A549 treated with dexamethasone at 1 μM for 4 hours (cell line): Measurements from ENCODE around the gene TAS1R3. TPM values are rescaled to one million over a fixed set of nuclear protein-coding genes. Genes with fewer than 3 reads are reported as not detected.

ENCODE experiments used
- total RNA-seq: library from RNA; stranded (reverse); fragments of 200-300 nt; extraction: Qiagen RNA extraction; gene quantifications from 5 replicates; pipeline ENCODE4 v1.2.3, GENCODE V29; 2022

The TAS1R3 gene
- total RNA-seq, result 0.12 to 0.21 TPM (median 0.17 TPM) in 5 replicates

GRCh38 chr1:1331068-1331965, at the start of gene TAS1R3:
Gene TAS1R3, plus strand, starts transcription at chr1:1331280. Its CDS starts 66 bp downstream, at chr1:1331346.

DNA sequence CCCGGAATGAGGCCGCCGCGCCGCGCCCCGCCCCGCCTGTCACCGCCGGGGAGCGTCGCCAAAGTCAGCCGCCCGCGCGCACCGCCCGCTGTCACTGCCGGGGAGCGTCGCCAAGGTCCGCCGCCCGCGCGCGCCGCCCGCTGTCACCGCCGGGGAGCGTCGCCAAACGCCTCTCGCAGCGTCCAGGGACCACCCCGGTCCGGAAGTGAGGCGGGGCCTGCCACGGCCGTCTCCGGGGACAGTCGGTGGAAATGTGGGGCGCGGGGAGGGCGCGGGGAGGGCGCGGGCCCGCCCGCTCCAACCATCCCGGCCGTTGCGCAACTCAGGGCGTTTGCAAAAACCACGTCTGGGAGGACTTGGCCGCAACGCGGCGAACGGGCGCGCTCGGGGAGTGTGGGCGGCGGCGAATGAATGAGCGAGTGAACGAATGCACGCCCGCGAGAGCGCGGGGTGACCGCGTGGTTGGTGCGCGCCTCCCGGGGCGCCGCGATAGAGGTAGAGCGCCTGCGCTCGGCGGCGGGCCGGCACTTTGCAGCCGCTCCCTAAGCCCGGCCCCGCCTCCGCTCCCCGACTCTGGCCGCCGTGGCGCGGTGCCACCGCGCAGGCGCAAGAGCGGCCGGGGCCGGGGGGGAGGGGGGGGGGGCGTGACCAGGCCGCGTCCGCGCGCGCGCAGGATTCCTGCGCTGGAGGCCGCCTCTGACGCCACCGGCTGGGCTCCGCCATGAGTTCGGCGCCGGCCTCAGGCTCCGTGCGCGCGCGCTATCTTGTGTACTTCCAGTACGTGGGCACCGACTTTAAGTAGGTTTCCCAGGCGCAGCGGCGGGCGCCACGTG, 22.9 kb upstream of the TAS1R3 start, which contains the start of the genes ACAP3 and PUSL1:
Gene ACAP3 (minus strand): TSS at position 8 of the 833 bp plus-strand sequence. CDS start 115 bp downstream, outside the sequence.
Gene PUSL1 (plus strand): TSS at position 675 of the 833 bp plus-strand sequence. CDS start 47 bp downstream, at position 722.

DNA sequence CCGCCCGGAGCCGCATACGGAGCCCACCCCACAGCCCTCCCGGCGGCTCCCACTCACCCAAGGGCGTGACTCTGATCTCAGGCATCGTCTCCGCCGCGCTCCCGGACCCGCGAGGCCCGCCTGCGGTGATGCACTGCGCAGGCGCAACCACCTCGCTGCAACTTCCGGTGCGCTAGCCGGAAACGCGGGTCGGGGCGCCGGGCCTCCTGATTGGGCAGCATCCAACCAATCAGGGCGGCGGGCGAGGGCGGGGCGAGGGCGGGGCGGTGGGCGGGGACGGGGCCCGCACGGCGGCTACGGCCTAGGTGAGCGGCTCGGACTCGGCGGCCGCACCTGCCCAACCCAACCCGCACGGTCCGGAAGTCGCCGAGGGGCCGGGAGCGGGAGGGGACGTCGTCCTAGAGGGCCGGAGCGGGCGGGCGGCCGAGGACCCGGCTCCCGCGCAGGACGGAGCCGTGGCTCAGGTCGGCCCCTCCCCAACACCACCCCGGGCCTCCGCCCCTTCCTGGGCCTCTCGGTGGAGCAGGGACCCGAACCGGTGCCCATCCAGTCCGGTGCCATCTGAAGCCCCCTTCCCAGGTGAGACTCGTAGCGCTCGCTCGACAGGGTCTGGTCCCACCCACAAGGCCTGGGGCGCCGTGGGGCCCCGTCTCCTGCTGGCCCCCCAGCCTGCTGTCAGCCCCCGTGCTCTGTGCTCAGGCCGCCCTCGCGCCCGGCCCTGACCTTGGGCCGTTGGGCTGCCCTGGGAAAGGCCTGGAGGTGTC, 6.4 kb upstream of the TAS1R3 start, which contains the start of the genes CPTP and INTS11:
Gene CPTP (plus strand): TSS at position 279 of the 764 bp plus-strand sequence. CDS start 2,109 bp downstream, outside the sequence.
Gene INTS11 (minus strand): TSS at position 137 of the 764 bp plus-strand sequence. CDS start 52 bp downstream, at position 85.

DNA sequence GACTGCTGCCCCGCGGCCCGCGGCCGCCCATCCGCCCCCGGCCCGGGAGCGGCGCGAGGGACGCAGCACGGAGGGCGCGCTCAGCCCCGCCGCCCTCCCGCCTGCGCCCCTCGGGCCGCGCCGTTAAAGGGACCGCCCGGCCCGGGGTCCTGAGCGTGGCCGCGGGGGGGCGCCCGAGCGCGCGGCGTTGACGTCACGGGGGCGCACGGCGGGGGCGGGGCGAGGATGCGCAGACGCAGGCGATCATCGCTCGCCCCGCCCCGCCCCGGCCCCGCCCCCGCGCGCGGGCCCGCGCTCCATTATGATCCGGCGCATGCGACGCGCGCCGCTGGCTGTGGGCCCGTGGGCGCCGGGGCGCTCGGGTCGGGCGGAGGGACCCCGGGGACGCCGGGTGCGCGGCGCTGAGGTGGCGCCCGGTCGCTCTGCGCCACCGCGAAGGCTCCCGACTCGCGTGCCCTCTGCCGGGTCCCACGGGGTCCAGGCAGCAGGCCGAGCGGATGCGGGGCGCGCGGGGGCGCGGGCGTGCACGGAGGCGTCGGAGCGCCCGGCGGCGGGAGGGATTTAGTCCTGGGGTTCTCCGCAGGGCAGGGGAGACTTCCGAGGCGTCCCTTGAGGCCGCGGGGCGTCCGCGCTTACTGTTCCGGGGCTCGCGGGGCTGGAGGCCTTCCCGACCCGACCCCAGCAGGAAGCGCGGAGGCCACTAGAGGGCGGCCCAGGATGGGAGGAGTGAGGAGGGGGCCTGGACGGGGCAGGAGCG, 18.4 kb downstream of the TAS1R3 start, which contains the start of gene DVL1:
Gene DVL1 (minus strand): TSS at position 163 of the 757 bp plus-strand sequence. CDS start 353 bp downstream, outside the sequence.

DNA sequence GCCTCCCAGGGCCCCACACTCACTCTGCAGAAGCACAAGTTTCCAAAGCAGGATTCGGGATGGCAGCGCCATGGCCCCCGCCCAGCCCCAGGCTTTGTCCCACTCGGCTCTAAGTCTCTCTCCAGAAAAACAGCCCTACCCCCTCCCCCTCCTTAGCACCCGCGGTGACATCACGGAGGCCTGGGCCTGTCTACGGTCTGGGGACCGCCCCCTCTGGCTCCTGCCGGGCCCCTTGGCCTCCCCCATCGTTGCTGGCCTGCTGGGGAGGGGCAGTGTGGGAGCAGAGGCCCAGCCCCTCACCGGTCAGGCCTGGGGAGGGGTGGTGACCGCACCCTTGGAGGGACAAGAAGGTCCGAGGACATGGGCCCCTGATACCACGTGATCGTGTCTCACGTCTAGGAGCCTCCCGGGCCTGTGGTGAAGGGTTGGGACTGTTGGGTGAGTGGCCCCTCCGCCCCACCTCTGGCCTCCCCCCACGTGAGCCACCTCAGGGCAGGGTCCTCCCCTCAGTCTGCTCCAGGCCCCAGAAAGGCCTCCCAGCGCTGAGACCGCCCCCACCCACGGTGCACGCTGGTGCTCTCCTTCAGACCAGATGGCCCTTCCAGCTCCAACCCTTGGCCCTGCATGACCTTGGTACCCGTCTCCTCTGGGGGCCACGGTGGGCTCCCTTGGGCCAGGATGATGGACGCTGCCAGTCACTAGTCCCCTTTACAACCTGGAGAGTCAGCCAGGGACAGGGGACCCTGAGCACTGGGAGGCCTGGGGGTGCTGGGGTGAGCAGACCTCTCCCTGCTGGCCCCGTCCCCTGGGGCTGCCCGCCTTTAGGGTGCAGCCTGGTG, 27.6 kb downstream of the TAS1R3 start, which contains the start of gene MXRA8:
Gene MXRA8 (minus strand): TSS at position 123 of the 839 bp plus-strand sequence. CDS start 51 bp downstream, at position 72.

GRCh38 chr1:1374929-1375662, 44.0 kb downstream of the TAS1R3 start, which contains the start of gene AURKAIP1:
Gene AURKAIP1, minus strand, starts transcription at chr1:1375207. Its CDS starts 451 bp downstream, at chr1:1374756.

Other genes starting within 250 kb of the TAS1R3 start
- 8.5 to 13.5 TPM (median 12.3 TPM) in 5 replicates for gene C1orf159, start 215.2 kb upstream of the TAS1R3 start, total RNA-seq
- 0.03 TPM in 1 of 5 replicates, not detected in the others for gene TTLL10, start 157.4 kb upstream of the TAS1R3 start, total RNA-seq
- gene TNFRSF18, start 124.7 kb upstream of the TAS1R3 start, total RNA-seq, result 0.07 TPM in 1 of 5 replicates, not detected in the others
- 0.06 to 0.15 TPM (median 0.10 TPM) in 4 of 5 replicates, not detected in the other for gene TNFRSF4, start 117.1 kb upstream of the TAS1R3 start, total RNA-seq
- gene SDF4, start 99.3 kb upstream of the TAS1R3 start, total RNA-seq, result 92.5 to 135 TPM (median 132 TPM) in 5 replicates
- 10.7 to 17.9 TPM (median 16.5 TPM) in 5 replicates for gene B3GALT6, start 99.0 kb upstream of the TAS1R3 start, total RNA-seq
- 0.70 to 2.4 TPM (median 1.5 TPM) in 5 replicates for gene C1QTNF12, start 84.6 kb upstream of the TAS1R3 start, total RNA-seq
- 37.3 to 49.1 TPM (median 46.4 TPM) in 5 replicates for gene UBE2J2, start 57.4 kb upstream of the TAS1R3 start, total RNA-seq
- 0.89 to 1.4 TPM (median 1.1 TPM) in 5 replicates for gene SCNN1D, start 50.8 kb upstream of the TAS1R3 start, total RNA-seq
- gene ACAP3, start 23.4 kb upstream of the TAS1R3 start, total RNA-seq, result 5.8 to 17.5 TPM (median 13.1 TPM) in 5 replicates
- gene PUSL1, start 22.7 kb upstream of the TAS1R3 start, total RNA-seq, result 12.1 to 23.7 TPM (median 21.1 TPM) in 5 replicates
- 45.7 to 59.9 TPM (median 58.4 TPM) in 5 replicates for gene INTS11, start 6.6 kb upstream of the TAS1R3 start, total RNA-seq
- 16.0 to 25.5 TPM (median 24.1 TPM) in 5 replicates for gene CPTP, start 6.5 kb upstream of the TAS1R3 start, total RNA-seq
- gene DVL1, start 18.1 kb downstream of the TAS1R3 start, total RNA-seq, result 35.7 to 69.6 TPM (median 67.1 TPM) in 5 replicates
- 0.07 to 0.29 TPM (median 0.12 TPM) in 4 of 5 replicates, not detected in the other for gene MXRA8, start 27.3 kb downstream of the TAS1R3 start, total RNA-seq
- 116 to 165 TPM (median 153 TPM) in 5 replicates for gene AURKAIP1, start 43.9 kb downstream of the TAS1R3 start, total RNA-seq
- 29.8 to 55.4 TPM (median 47.5 TPM) in 5 replicates for gene CCNL2, start 68.1 kb downstream of the TAS1R3 start, total RNA-seq
- 122 to 160 TPM (median 123 TPM) in 5 replicates for gene MRPL20, start 76.0 kb downstream of the TAS1R3 start, total RNA-seq
- gene ANKRD65, start 90.0 kb downstream of the TAS1R3 start, total RNA-seq, result 0.05 TPM in 1 of 5 replicates, not detected in the others
- 4.2 to 13.3 TPM (median 12.5 TPM) in 5 replicates for gene VWA1, start 104.4 kb downstream of the TAS1R3 start, total RNA-seq
- gene ATAD3C, start 118.4 kb downstream of the TAS1R3 start, total RNA-seq, result not detected in 5 replicates
- 1.7 to 3.2 TPM (median 2.8 TPM) in 5 replicates for gene ATAD3B, start 140.5 kb downstream of the TAS1R3 start, total RNA-seq
- gene ATAD3A, start 180.9 kb downstream of the TAS1R3 start, total RNA-seq, result 25.4 to 40.1 TPM (median 36.8 TPM) in 5 replicates
- 0.20 to 0.52 TPM (median 0.37 TPM) in 5 replicates for gene TMEM240, start 209.3 kb downstream of the TAS1R3 start, total RNA-seq
- 89.6 to 116 TPM (median 106 TPM) in 5 replicates for gene SSU72, start 243.6 kb downstream of the TAS1R3 start, total RNA-seq